Adrenal gland (tissue), 12 donors: Measurements from ENCODE around the gene MICU2. TPM values are rescaled to one million over a fixed set of nuclear protein-coding genes. Genes with fewer than 3 reads are reported as not detected.

ENCODE experiments used
- DNase-seq, 7 donors: peaks; one replicate each; pipeline ENCODE4 v3.0.0-alpha.2; 2019 to 2020
- H3K27ac ChIP-seq, 5 donors: fragments of 200-600 bp; sonication (generic) in 4 of 5; 1 replicate in 3 of 5; 2 replicates in 2 of 5; pipeline versions ENCODE4 v1.5.1 to v1.8.0; 2016 to 2020; ENCODE audit warnings: mild to moderate bottlenecking in 1 of 5
- H3K27me3 ChIP-seq: fragments of 200-600 bp; 2 replicates; pipeline ENCODE4 v1.8.0; 2021
- H3K36me3 ChIP-seq, 2 donors: fragments of 200-600 bp; replicated peaks in 1 of 2; 1 replicate in 1 of 2; 2 replicates in 1 of 2; pipeline versions ENCODE4 v1.5.1 to v1.8.0; 2018 to 2022
- H3K4me1 ChIP-seq, 2 donors: fragments of 200-600 bp; replicated peaks in 1 of 2; 1 replicate in 1 of 2; 2 replicates in 1 of 2; pipeline versions ENCODE4 v1.5.1 to v1.8.0; 2018 to 2021
- H3K4me3 ChIP-seq, 4 donors: fragments of 200-600 bp; sonication (generic) in 3 of 4; one replicate each; pipeline ENCODE4 v1.5.1; 2016 to 2018
- H3K9me3 ChIP-seq, 3 donors: fragments of 200-600 bp; sonication (generic) in 1 of 3; replicated peaks in 1 of 3; 1 replicate in 2 of 3; 2 replicates in 1 of 3; pipeline versions ENCODE4 v1.5.1 to v1.8.0; 2016 to 2021
- POLR2A ChIP-seq, 2 donors: fragments of 450-650 bp; IDR thresholded peaks; one replicate each; pipeline ENCODE4 v1.6.1; 2017; ENCODE audit warnings: antibody characterized with exemption in 2 of 2, mild to moderate bottlenecking in 2 of 2, moderate library complexity in 1 of 2
- WGBS, 4 donors: extraction: QIAGEN DNeasy Blood & Tissue Kit in 2 of 4; methylation state at CpG; one replicate each; pipeline versions ENCODE4 v1.1.5 to v1.1.7; 2013 to 2017; 5-methylcytosine and 5-hydroxymethylcytosine counted together
- intact Hi-C, 2 donors: fragments of 100-400 bp; cut with DNase I; formaldehyde crosslinking; loops; one replicate each; pipeline versions ENCODE4 v1.14.1 to v1.15.0; 2022 to 2023
- polyA plus RNA-seq, 3 donors: library from polyadenylated mRNA; stranded (reverse); fragments of 200-250 nt in 2 of 3; fragments of 350-450 nt in 1 of 3; fragmentation: Illumina TruSeq in 1 of 3; extraction: RNeasy Lipid Tissue Mini Kit (QIAGEN cat#74804) in 1 of 3; gene quantifications; one replicate each; pipeline ENCODE4 v1.2.3, GENCODE V29; 2013 to 2014
- total RNA-seq, 9 donors: library from RNA; depleted of rRNA in 4 of 9; stranded (reverse); fragments of >200 nt in 4 of 9; fragments of 120-200 nt in 1 of 9; fragmentation: NEBNext Ultra II Directional in 1 of 9; extraction: Animal tissue kit (Norgen Biotek cat#: 25700) in 1 of 9; gene quantifications; one replicate each; pipeline versions ENCODE4 v1.1.0 to v1.2.4, GENCODE V29; 2013 to 2023
- TF ChIP-seq, protein P1 (sequence below), 6 experiments: fragments of 450-650 bp in 4 of 6; fragments of 200-600 bp in 2 of 6; sonication (generic) in 1 of 6; IDR thresholded peaks; 1 replicate in 5 of 6; 2 replicates in 1 of 6; pipeline versions ENCODE4 v1.5.1 to v1.8.0; 2016 to 2021; ENCODE audit warnings: antibody characterized with exemption in 6 of 6, mild to moderate bottlenecking in 2 of 6, moderate library complexity in 1 of 6
- donor health status: healthy with polysubstance abuse.
- donor health status: Bipolar disorder and iron deficiency.
- donor health status: DM: yes; HTN: yes; CAD: no.
- donor health status: DM: no; HTN: no; CAD: no.
- donor health status: DM: no; HTN: no; CAD: no.
- donor health status: DM: yes; HTN: yes; CAD: no.

The MICU2 gene
- total and polyA plus RNA-seq, 12 donors, result 39.7 to 157 (median 59.7) TPM

DNA sequence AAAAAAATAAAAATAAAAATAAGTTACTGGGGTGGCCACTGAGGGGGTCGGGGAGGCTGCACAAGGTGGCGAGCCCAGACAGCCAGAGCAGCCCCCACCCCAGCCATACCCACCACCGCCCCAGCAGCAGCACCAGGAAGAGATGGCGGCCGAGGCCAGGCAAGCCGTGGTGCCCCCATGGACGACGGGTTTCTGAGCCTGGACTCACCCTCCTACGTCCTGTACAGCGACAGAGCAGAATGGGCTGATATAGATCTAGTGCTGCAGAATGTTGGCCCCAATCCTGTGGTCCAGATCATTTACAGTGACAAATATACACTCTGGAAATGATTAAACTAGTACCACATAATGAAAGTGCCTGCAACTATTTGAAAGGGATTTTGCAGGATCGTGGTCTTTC lies 73.3 kb downstream of the MICU2 start:
- intact Hi-C loops, result no loop called here
- no peak for DNase-seq
- 91 to 96% (median 93%) methylated on average over 10 to 11 of the region's 11 CpGs for WGBS, 4 donors
- Histone ChIP-seq H3K9me3 (no peaks in the 10 kb centered on the region), H3K27ac (no peak overlapping the region), H3K4me3 (no peak overlapping the region), H3K36me3 (no peaks in the 10 kb centered on the region), H3K27me3 (no peaks in the 10 kb centered on the region), H3K4me1 (no peaks in the 10 kb centered on the region)
- TF ChIP-seq POLR2A (IDR thresholded peaks at IDR 0.05), result no peak
- TF ChIP-seq, protein P1, sequence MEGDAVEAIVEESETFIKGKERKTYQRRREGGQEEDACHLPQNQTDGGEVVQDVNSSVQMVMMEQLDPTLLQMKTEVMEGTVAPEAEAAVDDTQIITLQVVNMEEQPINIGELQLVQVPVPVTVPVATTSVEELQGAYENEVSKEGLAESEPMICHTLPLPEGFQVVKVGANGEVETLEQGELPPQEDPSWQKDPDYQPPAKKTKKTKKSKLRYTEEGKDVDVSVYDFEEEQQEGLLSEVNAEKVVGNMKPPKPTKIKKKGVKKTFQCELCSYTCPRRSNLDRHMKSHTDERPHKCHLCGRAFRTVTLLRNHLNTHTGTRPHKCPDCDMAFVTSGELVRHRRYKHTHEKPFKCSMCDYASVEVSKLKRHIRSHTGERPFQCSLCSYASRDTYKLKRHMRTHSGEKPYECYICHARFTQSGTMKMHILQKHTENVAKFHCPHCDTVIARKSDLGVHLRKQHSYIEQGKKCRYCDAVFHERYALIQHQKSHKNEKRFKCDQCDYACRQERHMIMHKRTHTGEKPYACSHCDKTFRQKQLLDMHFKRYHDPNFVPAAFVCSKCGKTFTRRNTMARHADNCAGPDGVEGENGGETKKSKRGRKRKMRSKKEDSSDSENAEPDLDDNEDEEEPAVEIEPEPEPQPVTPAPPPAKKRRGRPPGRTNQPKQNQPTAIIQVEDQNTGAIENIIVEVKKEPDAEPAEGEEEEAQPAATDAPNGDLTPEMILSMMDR (IDR thresholded peaks at IDR 0.05), result no peak

DNA sequence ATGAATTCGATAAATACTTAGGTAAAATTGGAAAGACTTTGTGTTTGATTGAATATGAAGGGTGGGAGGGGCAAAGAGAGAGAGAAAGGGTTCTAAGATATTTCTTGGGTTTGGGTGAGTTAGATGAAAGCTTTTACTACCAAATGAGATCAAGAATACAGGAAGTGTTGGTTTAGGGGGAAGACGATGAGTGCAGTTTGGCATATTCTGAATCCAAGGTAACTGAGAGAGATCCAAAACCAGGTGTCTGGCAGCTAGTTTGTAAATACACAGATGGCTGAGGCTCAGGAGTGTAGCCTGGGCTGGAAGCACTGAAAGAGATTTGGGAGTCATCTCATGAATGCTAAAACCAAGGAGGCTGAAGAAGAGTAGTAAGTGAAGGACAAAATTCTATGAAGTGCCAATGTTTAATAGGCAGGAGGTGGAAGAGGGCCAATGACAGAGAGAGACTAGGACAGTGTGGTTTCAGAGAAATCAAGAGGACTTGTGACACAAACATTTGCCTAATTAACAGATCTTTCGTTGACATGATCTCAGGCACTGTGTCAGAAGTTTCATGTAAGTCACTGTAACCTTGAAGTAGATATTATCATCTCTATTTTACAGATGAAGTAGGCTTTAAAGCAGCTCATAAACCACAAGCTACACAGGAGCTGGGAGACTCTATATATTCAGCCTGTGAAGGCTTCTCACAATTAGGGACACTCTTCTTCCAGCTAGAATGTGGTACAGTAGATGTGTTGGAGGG lies 74.7 kb downstream of the MICU2 start:
- Histone ChIP-seq H3K4me1 (no peaks in the 10 kb centered on the region), H3K9me3 (no peaks in the 10 kb centered on the region), H3K27ac (no peak overlapping the region), H3K36me3 (no peaks in the 10 kb centered on the region), H3K4me3 (no peak overlapping the region), H3K27me3 (no peaks in the 10 kb centered on the region)
- TF ChIP-seq POLR2A (IDR thresholded peaks at IDR 0.05), result no peak
- TF ChIP-seq, protein P1 (IDR thresholded peaks at IDR 0.05), result no peak
- no peak for DNase-seq
- intact Hi-C loops, result no loop called here
- 80 to 88% (median 83%) methylated on average over 3 of the region's 3 CpGs for WGBS, 4 donors

DNA sequence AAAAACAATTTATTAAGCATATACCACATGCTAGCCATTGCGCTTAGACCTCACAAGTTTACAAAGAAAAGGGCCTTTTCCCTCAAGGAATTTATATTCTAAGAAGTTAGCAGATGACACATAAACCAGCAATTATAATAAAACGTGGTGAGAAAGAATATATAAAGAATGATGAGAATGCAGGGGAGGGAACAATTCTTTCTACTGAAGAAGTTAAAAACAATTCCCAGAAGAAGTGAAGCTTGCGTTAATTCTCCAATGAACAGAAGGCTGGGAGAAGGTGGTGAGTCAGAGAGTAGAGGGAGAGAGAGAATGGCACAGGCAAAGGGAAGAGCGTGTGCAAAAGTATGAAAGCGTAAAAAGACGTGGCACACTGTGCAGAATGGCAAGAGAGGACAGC lies 75.4 kb downstream of the MICU2 start:
- Histone ChIP-seq H3K4me3 (no peak overlapping the region), H3K36me3 (no peaks in the 10 kb centered on the region), H3K27me3 (no peaks in the 10 kb centered on the region), H3K9me3 (no peaks in the 10 kb centered on the region), H3K4me1 (no peaks in the 10 kb centered on the region), H3K27ac (no peak overlapping the region)
- intact Hi-C loops, result no loop called here
- no peak for DNase-seq
- TF ChIP-seq, protein P1 (IDR thresholded peaks at IDR 0.05), result no peak
- no peak for TF ChIP-seq POLR2A (IDR thresholded peaks at IDR 0.05)
- WGBS, 4 donors, result 90 to 95% (median 92%) methylated on average over 6 of the region's 6 CpGs

DNA sequence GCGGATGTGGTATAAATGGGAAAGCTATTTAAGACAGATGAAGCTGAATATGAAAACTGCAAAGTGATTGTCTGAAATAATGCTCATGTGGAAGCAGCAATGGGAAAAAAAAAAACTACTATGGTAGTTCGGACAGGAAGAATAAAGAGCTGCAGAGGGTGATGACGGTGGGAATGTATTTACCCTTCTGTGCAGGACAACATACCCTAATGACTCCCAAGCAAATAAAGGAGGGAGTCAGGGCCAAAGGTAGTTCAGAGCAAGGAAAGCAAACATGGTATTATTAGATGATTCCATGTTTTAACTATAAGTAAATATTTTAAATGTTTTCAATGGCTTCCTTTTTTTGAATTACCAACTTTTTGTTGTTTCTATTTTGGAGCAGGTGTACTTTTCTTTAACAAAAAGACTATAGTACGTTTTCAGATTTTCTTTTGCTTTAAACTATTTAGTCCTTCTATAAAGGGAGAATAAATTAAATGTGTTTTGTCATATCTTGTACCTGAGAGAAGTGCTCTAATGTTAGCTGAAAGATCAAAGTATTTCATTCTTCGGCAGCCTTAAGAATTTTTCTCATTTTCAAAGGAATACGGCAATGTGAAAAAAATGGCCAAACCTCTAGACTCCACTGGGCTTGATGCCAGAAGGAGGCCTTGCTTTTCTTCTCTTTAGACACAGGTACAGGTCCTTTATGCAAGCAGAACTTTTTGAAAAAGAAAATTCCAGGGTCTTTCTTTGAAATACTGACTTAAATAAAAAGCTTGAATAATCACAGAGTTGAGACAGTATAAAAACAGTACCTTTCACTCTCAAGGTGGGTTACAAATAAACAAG lies 77.0 kb downstream of the MICU2 start:
- intact Hi-C loops, result no loop called here

More for the DNA sequence above, 77.0 kb downstream of the MICU2 start:
- 91 to 96% (median 94%) methylated on average over 6 of the region's 6 CpGs for WGBS, 4 donors
- no peak for DNase-seq
- H3K9me3 ChIP-seq, result no peaks in the 10 kb centered on the region
- no peak for TF ChIP-seq POLR2A (IDR thresholded peaks at IDR 0.05)
- TF ChIP-seq, protein P1 (IDR thresholded peaks at IDR 0.05), result no peak
- H3K36me3 ChIP-seq, result no peaks in the 10 kb centered on the region
- no peak overlapping the region for H3K27ac ChIP-seq
- no peaks in the 10 kb centered on the region for H3K27me3 ChIP-seq
- H3K4me1 ChIP-seq, result no peaks in the 10 kb centered on the region
- no peak overlapping the region for H3K4me3 ChIP-seq
